ENCODE results near the gene CLEC1A. TPM values are rescaled to one million over a fixed set of nuclear protein-coding genes. Genes with fewer than 3 reads are reported as not detected.

Gene CLEC1A
- total and polyA plus RNA-seq, 5 donors from 2014 or later: not detected

- no peak overlapping the region for H3K27ac ChIP-seq (ENCODE audit: insufficient read depth, low read length, poor library complexity, severe bottlenecking)
- no peak for ATAC-seq (ENCODE audit: low read depth in 2 of 2)
- Mint-ChIP-seq H3K4me1 (no peaks in the 10 kb centered on the region), H3K27me3 (peaks cover 5% of the 10 kb centered on the region), H3K9me3 (peaks cover 0 to 2% (median 0%) of the 10 kb centered on the region in 7 donors), H3K27ac (no peak overlapping the region), H3K4me3 (no peak overlapping the region), H3K36me3 (no peaks in the 10 kb centered on the region)
- no peak overlapping the region for H3K4me3 ChIP-seq (ENCODE audit: low read depth, low read length)
- no peaks in the 10 kb centered on the region for H3K36me3 ChIP-seq (ENCODE audit: control insufficient read depth, insufficient read depth, low read length)
- DNase-seq: no peak
- H3K4me1 ChIP-seq (ENCODE audit: control insufficient read depth, insufficient read depth, low read length, poor library complexity, severe bottlenecking): no peaks in the 10 kb centered on the region
- H3K9me3 ChIP-seq (ENCODE audit: control insufficient read depth in 2 of 2, low read length in 2 of 2): no peaks in the 10 kb centered on the region
- peaks cover 7% of the 10 kb centered on the region for H3K27me3 ChIP-seq (ENCODE audit: control insufficient read depth, insufficient read depth, low read length)
Measured at GRCh38 chr12:10097521-10097920, 1.3 kb downstream of the CLEC1A start.

DNA sequence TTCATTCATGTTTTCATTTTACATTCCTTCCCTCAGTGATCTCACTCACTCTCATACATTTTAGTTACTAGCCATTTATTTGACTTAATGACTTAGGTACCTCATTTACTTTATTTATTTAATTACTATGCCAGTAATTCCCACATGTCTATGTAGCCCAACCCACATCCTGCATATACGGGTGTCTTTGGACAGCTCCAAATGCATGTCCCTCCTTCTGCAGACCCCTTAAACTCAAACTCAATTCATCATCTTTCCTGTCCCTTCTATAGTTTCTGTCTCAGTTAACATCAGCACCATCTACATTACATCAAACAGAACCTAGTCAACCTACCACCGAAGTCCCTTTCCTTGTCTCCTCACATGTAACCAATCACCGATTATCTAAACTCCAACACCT is 2.8 kb downstream of the CLEC1A start:
- no peak overlapping the region for H3K4me3 ChIP-seq (ENCODE audit: low read depth, low read length)
- Mint-ChIP-seq H3K36me3 (no peaks in the 10 kb centered on the region), H3K4me1 (no peaks in the 10 kb centered on the region), H3K27ac (no peak overlapping the region), H3K9me3 (peaks cover 0 to 2% (median 0%) of the 10 kb centered on the region in 7 donors), H3K27me3 (no peaks in the 10 kb centered on the region), H3K4me3 (no peak overlapping the region)
- ATAC-seq (ENCODE audit: low read depth in 2 of 2) (no peak), DNase-seq (no peak)
- H3K27ac ChIP-seq (ENCODE audit: insufficient read depth, low read length, poor library complexity, severe bottlenecking): no peak overlapping the region
- H3K4me1 ChIP-seq (ENCODE audit: control insufficient read depth, insufficient read depth, low read length, poor library complexity, severe bottlenecking): no peaks in the 10 kb centered on the region
- H3K9me3 ChIP-seq (ENCODE audit: control insufficient read depth in 2 of 2, low read length in 2 of 2): no peaks in the 10 kb centered on the region
- peaks cover 7% of the 10 kb centered on the region for H3K27me3 ChIP-seq (ENCODE audit: control insufficient read depth, insufficient read depth, low read length)
- no peaks in the 10 kb centered on the region for H3K36me3 ChIP-seq (ENCODE audit: control insufficient read depth, insufficient read depth, low read length)

- H3K36me3 ChIP-seq (ENCODE audit: control insufficient read depth, insufficient read depth, low read length): no peaks in the 10 kb centered on the region
- Mint-ChIP-seq H3K27ac (no peak overlapping the region), H3K4me3 (no peak overlapping the region), H3K9me3 (no peaks in the 10 kb centered on the region), H3K36me3 (no peaks in the 10 kb centered on the region), H3K4me1 (peaks cover 0 to 2% (median 0%) of the 10 kb centered on the region in 4 donors), H3K27me3 (no peaks in the 10 kb centered on the region)
- DNase-seq: no peak
- no peaks in the 10 kb centered on the region for H3K9me3 ChIP-seq (ENCODE audit: control insufficient read depth in 2 of 2, low read length in 2 of 2)
- no peaks in the 10 kb centered on the region for H3K4me1 ChIP-seq (ENCODE audit: control insufficient read depth, insufficient read depth, low read length, poor library complexity, severe bottlenecking)
- H3K27me3 ChIP-seq (ENCODE audit: control insufficient read depth, insufficient read depth, low read length): peaks cover 7% of the 10 kb centered on the region
- no peak overlapping the region for H3K4me3 ChIP-seq (ENCODE audit: low read depth, low read length)
- H3K27ac ChIP-seq (ENCODE audit: insufficient read depth, low read length, poor library complexity, severe bottlenecking): no peak overlapping the region
- no peak for ATAC-seq (ENCODE audit: low read depth in 2 of 2)
Measured at GRCh38 chr12:10094646-10095395, 4.0 kb downstream of the CLEC1A start.

DNA sequence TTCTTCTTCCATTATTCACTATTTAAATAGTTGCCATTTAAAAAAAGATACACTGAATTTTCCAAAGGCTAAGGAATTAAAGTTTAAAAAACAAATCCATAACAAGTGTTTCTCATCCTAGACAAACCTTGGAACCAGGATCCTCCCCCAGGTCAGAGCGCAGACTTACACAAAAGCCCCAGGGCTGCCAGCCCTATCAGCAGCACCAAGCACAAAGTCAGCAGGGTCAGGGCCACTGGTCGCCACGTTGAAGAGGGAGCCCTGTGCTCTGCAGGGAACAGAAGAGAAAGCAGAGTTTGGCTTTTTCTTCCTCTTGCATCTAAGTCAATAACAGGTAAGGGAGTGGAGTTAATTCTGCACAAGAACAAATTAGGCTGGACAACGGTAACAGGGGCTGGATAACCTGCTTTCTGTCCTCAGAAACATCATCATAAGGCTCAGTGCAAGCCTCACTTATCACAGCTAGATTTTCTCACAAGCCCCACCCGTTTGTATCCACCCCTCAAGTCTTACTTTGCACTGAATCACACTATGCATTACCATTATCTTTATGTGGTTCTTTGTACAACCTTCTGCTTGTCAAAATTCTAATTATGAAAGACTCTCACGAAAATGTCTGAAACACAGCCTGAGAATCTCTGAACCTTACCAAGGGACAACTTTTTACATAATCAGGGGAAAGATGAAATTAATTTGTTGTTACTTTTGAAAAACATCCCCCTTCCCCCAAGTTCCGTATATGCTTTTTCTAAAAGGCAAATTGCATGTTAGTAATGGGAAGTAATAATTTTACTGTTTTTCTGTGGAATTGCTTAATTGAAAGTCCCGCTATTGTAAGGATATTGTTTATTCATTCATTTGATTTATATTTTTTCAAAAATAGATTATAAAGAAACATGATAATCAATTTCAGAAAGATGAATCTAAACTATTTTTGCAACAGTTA is 9.6 kb downstream of the CLEC1A start:
- DNase-seq (no peak), ATAC-seq (ENCODE audit: low read depth in 2 of 2) (no peak)
- Mint-ChIP-seq H3K4me3 (no peak overlapping the region), H3K27me3 (peaks cover 7% of the 10 kb centered on the region), H3K36me3 (no peaks in the 10 kb centered on the region), H3K4me1 (peaks cover 0 to 3% (median 0%) of the 10 kb centered on the region in 4 donors), H3K9me3 (peaks cover 0 to 5% (median 2%) of the 10 kb centered on the region in 7 donors), H3K27ac (peak overlapping the region in 1 of 3 donors; percentile 32)
- no peak overlapping the region for H3K27ac ChIP-seq (ENCODE audit: insufficient read depth, low read length, poor library complexity, severe bottlenecking)
- H3K4me3 ChIP-seq (ENCODE audit: low read depth, low read length): no peak overlapping the region
- no peaks in the 10 kb centered on the region for H3K36me3 ChIP-seq (ENCODE audit: control insufficient read depth, insufficient read depth, low read length)
- no peaks in the 10 kb centered on the region for H3K9me3 ChIP-seq (ENCODE audit: control insufficient read depth in 2 of 2, low read length in 2 of 2)
- H3K4me1 ChIP-seq (ENCODE audit: control insufficient read depth, insufficient read depth, low read length, poor library complexity, severe bottlenecking): no peaks in the 10 kb centered on the region
- peaks cover 3% of the 10 kb centered on the region for H3K27me3 ChIP-seq (ENCODE audit: control insufficient read depth, insufficient read depth, low read length)

GRCh38 chr12:10088031-10088430 is 10.8 kb downstream of the CLEC1A start:
- Mint-ChIP-seq H3K36me3 (no peaks in the 10 kb centered on the region), H3K4me1 (peaks cover 0 to 3% (median 0%) of the 10 kb centered on the region in 4 donors), H3K27me3 (peaks cover 7% of the 10 kb centered on the region), H3K9me3 (peaks cover 0 to 9% (median 6%) of the 10 kb centered on the region in 7 donors), H3K27ac (no peak overlapping the region), H3K4me3 (no peak overlapping the region)
- ATAC-seq (ENCODE audit: low read depth in 2 of 2) (no peak), DNase-seq (no peak)
- no peak overlapping the region for H3K4me3 ChIP-seq (ENCODE audit: low read depth, low read length)
- no peaks in the 10 kb centered on the region for H3K9me3 ChIP-seq (ENCODE audit: control insufficient read depth in 2 of 2, low read length in 2 of 2)
- no peaks in the 10 kb centered on the region for H3K4me1 ChIP-seq (ENCODE audit: control insufficient read depth, insufficient read depth, low read length, poor library complexity, severe bottlenecking)
- H3K36me3 ChIP-seq (ENCODE audit: control insufficient read depth, insufficient read depth, low read length): no peaks in the 10 kb centered on the region
- H3K27ac ChIP-seq (ENCODE audit: insufficient read depth, low read length, poor library complexity, severe bottlenecking): no peak overlapping the region
- peaks cover 3% of the 10 kb centered on the region for H3K27me3 ChIP-seq (ENCODE audit: control insufficient read depth, insufficient read depth, low read length)

- Histone ChIP-seq H3K4me3 (ENCODE audit: low read depth, low read length) (no peak overlapping the region), H3K9me3 (ENCODE audit: control insufficient read depth in 2 of 2, low read length in 2 of 2) (no peaks in the 10 kb centered on the region), H3K36me3 (ENCODE audit: control insufficient read depth, insufficient read depth, low read length) (no peaks in the 10 kb centered on the region), H3K4me1 (ENCODE audit: control insufficient read depth, insufficient read depth, low read length, poor library complexity, severe bottlenecking) (no peaks in the 10 kb centered on the region), H3K27me3 (ENCODE audit: control insufficient read depth, insufficient read depth, low read length) (peaks cover 3% of the 10 kb centered on the region), H3K27ac (ENCODE audit: insufficient read depth, low read length, poor library complexity, severe bottlenecking) (no peak overlapping the region)
- Mint-ChIP-seq H3K27me3 (peaks cover 7% of the 10 kb centered on the region), H3K36me3 (no peaks in the 10 kb centered on the region), H3K4me3 (no peak overlapping the region), H3K4me1 (peaks cover 0 to 3% (median 0%) of the 10 kb centered on the region in 4 donors), H3K9me3 (peaks cover 0 to 14% (median 6%) of the 10 kb centered on the region in 7 donors), H3K27ac (no peak overlapping the region)
- no peak for ATAC-seq (ENCODE audit: low read depth in 2 of 2)
- DNase-seq: no peak
Measured at GRCh38 chr12:10086387-10086786, 12.4 kb downstream of the CLEC1A start.

DNA sequence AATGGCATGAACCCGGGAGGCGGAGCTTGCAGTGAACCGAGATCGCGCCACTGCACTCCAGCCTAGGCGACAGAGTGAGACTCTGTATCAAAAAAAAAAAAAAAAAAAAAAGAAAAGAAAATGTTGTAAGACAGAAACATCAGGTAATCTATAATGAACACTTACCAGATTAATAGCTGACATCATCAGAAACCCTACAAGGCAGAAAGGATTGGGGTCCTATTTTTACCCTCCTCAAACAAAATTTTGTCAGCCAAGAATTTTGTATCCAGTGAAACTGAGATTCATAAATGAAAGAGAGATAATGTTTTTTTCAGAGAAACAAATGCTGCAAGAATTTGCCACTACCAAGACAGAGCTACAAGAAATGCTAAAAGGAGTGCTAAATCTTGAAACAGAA is 14.1 kb downstream of the CLEC1A start:
- H3K27me3 Mint-ChIP-seq: peaks cover 13% of the 10 kb centered on the region
- H3K27me3 ChIP-seq (ENCODE audit: control insufficient read depth, insufficient read depth, low read length): peaks cover 3% of the 10 kb centered on the region
- H3K4me1 Mint-ChIP-seq: no peaks in the 10 kb centered on the region
- no peaks in the 10 kb centered on the region for H3K4me1 ChIP-seq (ENCODE audit: control insufficient read depth, insufficient read depth, low read length, poor library complexity, severe bottlenecking)
- no peak overlapping the region for H3K4me3 Mint-ChIP-seq
- H3K36me3 ChIP-seq (ENCODE audit: control insufficient read depth, insufficient read depth, low read length): no peaks in the 10 kb centered on the region
- no peak overlapping the region for H3K27ac Mint-ChIP-seq
- DNase-seq: no peak
- H3K9me3 Mint-ChIP-seq: peaks cover 0 to 14% (median 6%) of the 10 kb centered on the region in 7 donors
- no peak for ATAC-seq (ENCODE audit: low read depth in 2 of 2)
- no peak overlapping the region for H3K27ac ChIP-seq (ENCODE audit: insufficient read depth, low read length, poor library complexity, severe bottlenecking)
- no peak overlapping the region for H3K4me3 ChIP-seq (ENCODE audit: low read depth, low read length)
- no peaks in the 10 kb centered on the region for H3K9me3 ChIP-seq (ENCODE audit: control insufficient read depth in 2 of 2, low read length in 2 of 2)
- no peaks in the 10 kb centered on the region for H3K36me3 Mint-ChIP-seq
